ENCODE data around the gene TSHR. TPM values are rescaled to one million over a fixed set of nuclear protein-coding genes. Genes with fewer than 3 reads are reported as not detected.

TSHR gene
- total and polyA plus RNA-seq, 2 donors (not counting 3 experiments of a cell fraction or from before 2014, with no cell fraction given), result not detected

DNA sequence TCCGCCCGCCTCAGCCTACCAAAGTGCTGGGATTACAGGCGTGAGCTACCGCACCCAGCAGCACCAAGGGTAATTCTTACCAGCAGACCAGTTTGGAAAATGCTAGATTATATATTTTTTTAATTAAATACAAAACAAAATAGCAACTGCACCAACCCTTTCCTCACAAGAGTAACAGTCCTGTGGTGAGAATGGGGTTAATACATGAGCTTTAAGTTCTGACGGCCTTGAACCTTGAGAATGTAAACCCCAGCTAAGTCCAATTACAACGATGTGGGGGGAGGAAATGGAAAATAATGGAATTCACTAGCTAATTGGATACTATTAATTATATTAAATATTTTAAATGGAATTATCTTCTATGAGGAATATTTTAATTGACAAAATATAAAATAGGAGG lies 183.0 kb downstream of the TSHR start:
- Histone ChIP-seq H3K4me2 (ENCODE audit: insufficient read depth, low read length) (no peak overlapping the region), H3K9ac (replicated peaks; ENCODE audit: extremely low read depth, insufficient read depth, low read length) (no peak overlapping the region), H3K9me3 (replicated peaks; ENCODE audit: control insufficient read depth, insufficient read depth, low read length) (no peaks in the 10 kb centered on the region), H3K9me1 (replicated peaks; ENCODE audit: control insufficient read depth, extremely low read depth, insufficient read depth, low read length) (no peaks in the 10 kb centered on the region), H3K27ac (ENCODE audit: insufficient read depth, low read depth, low read length) (no peak overlapping the region), H2AFZ (ENCODE audit: low read depth, low read length) (no peak overlapping the region), H3K36me3 (ENCODE audit: control insufficient read depth in 2 of 2, extremely low read depth in 1 of 2, insufficient read depth in 2 of 2, low read length in 2 of 2) (no peaks in the 10 kb centered on the region), H3K4me1 (ENCODE audit: control insufficient read depth, extremely low read depth, insufficient read depth, low read length) (no peaks in the 10 kb centered on the region), H3K79me2 (ENCODE audit: control insufficient read depth, insufficient read depth, low read length) (no peaks in the 10 kb centered on the region), H3K27me3 (ENCODE audit: control insufficient read depth in 2 of 2, insufficient read depth in 2 of 2, low read length in 2 of 2) (no peaks in the 10 kb centered on the region), H3K4me3 (replicated peaks in 1 of 3; ENCODE audit: insufficient read depth in 1 of 3, low read depth in 1 of 3, low read length in 3 of 3) (no peak overlapping the region), H4K20me1 (replicated peaks; ENCODE audit: control insufficient read depth, extremely low read depth, insufficient read depth, low read length) (no peaks in the 10 kb centered on the region)
- intact Hi-C loops (cut with micrococcal nuclease) (no loop called here), dilution Hi-C loops (cut with MboI; ENCODE audit: extremely low pct_ligation_motif_present, low sequenced_read_pairs) (no loop called here)
- ChIA-PET CTCF (no interaction called here), POLR2A (no interaction called here)
- TF ChIP-seq EZH2 (IDR thresholded peaks at IDR 0.05; ENCODE audit: borderline replicate concordance, low read depth, low read length, severe bottlenecking) (no peak), CTCF (IDR thresholded peaks at IDR 0.05; ENCODE audit: extremely low read depth in 1 of 2, insufficient read depth in 1 of 2, low read depth in 1 of 2, low read length in 2 of 2) (no peak), MYC (IDR thresholded peaks at IDR 0.05; ENCODE audit: low read depth, low read length) (no peak), POLR2A (IDR thresholded peaks at IDR 0.05; ENCODE audit: low read depth, low read length) (no peak), FOS (IDR thresholded peaks at IDR 0.05; ENCODE audit: borderline replicate concordance, insufficient read depth, low read length) (no peak), GATA2 (IDR thresholded peaks at IDR 0.05; ENCODE audit: insufficient read depth, insufficient read length, low read depth, low read length) (no peak), POLR2AphosphoS5 (IDR thresholded peaks at IDR 0.05; ENCODE audit: insufficient read depth, low read depth, low read length) (no peak), JUN (IDR thresholded peaks at IDR 0.05; ENCODE audit: borderline replicate concordance, insufficient read depth, insufficient read length, low read depth) (no peak)
- TF ChIP-seq, protein P1, sequence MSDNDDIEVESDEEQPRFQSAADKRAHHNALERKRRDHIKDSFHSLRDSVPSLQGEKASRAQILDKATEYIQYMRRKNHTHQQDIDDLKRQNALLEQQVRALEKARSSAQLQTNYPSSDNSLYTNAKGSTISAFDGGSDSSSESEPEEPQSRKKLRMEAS (IDR thresholded peaks at IDR 0.05; ENCODE audit: insufficient read depth, insufficient read length), result no peak
- no peak for DNase-seq (ENCODE audit: low read depth, low spot score)
- no peak for FAIRE-seq
- BruUV-seq (replicated peaks), result no TSS peak
